Skeletal muscle tissue (tissue), 4 donors: ENCODE data around the gene PEMT. TPM values are rescaled to one million over a fixed set of nuclear protein-coding genes. Genes with fewer than 3 reads are reported as not detected.
"Not testable (repeated sequence)": the region's sequence is repeated elsewhere in the genome, so short reads cannot be mapped to it uniquely, and the experiment has no call there.

ENCODE experiments used
- H3K27ac ChIP-seq: one replicate; pipeline ENCODE4 v1.7.0; 2013; ENCODE audit warnings: mild to moderate bottlenecking, low read depth, low read length, inconsistent platforms
- H3K27me3 ChIP-seq, 3 donors: one replicate each; pipeline ENCODE4 v1.7.0; 2013; ENCODE audit warnings: low read length in 3 of 3; ENCODE audit not compliant: control insufficient read depth in 3 of 3, insufficient read depth in 3 of 3
- H3K36me3 ChIP-seq, 3 donors: one replicate each; pipeline ENCODE4 v1.7.0; 2013; ENCODE audit warnings: low read length in 3 of 3; ENCODE audit not compliant: control insufficient read depth in 3 of 3, insufficient read depth in 3 of 3
- H3K4me1 ChIP-seq, 3 donors: one replicate each; pipeline ENCODE4 v1.7.0; 2013; ENCODE audit warnings: low read length in 3 of 3, mild to moderate bottlenecking in 3 of 3; ENCODE audit not compliant: control insufficient read depth in 3 of 3, insufficient read depth in 3 of 3
- H3K4me3 ChIP-seq, 3 donors: one replicate each; pipeline ENCODE4 v1.7.0; 2013; ENCODE audit warnings: low read length in 3 of 3
- H3K9ac ChIP-seq, 3 donors: one replicate each; pipeline ENCODE4 v1.7.0; 2013; ENCODE audit warnings: low read length in 3 of 3, mild to moderate bottlenecking in 3 of 3, moderate library complexity in 2 of 3, low read depth in 1 of 3
- H3K9me3 ChIP-seq, 3 donors: one replicate each; pipeline ENCODE4 v1.7.0; 2013; ENCODE audit warnings: low read length in 3 of 3; ENCODE audit not compliant: control insufficient read depth in 3 of 3
- total RNA-seq: library from RNA; depleted of rRNA; stranded (reverse); fragments of >200 nt; gene quantifications from one replicate; pipeline ENCODE4 v1.2.3, GENCODE V29; 2014
- donor health status: Osteomylitis.

PEMT gene, protein sequence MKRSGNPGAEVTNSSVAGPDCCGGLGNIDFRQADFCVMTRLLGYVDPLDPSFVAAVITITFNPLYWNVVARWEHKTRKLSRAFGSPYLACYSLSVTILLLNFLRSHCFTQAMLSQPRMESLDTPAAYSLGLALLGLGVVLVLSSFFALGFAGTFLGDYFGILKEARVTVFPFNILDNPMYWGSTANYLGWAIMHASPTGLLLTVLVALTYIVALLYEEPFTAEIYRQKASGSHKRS
- total RNA-seq, result 32.4 TPM

DNA sequence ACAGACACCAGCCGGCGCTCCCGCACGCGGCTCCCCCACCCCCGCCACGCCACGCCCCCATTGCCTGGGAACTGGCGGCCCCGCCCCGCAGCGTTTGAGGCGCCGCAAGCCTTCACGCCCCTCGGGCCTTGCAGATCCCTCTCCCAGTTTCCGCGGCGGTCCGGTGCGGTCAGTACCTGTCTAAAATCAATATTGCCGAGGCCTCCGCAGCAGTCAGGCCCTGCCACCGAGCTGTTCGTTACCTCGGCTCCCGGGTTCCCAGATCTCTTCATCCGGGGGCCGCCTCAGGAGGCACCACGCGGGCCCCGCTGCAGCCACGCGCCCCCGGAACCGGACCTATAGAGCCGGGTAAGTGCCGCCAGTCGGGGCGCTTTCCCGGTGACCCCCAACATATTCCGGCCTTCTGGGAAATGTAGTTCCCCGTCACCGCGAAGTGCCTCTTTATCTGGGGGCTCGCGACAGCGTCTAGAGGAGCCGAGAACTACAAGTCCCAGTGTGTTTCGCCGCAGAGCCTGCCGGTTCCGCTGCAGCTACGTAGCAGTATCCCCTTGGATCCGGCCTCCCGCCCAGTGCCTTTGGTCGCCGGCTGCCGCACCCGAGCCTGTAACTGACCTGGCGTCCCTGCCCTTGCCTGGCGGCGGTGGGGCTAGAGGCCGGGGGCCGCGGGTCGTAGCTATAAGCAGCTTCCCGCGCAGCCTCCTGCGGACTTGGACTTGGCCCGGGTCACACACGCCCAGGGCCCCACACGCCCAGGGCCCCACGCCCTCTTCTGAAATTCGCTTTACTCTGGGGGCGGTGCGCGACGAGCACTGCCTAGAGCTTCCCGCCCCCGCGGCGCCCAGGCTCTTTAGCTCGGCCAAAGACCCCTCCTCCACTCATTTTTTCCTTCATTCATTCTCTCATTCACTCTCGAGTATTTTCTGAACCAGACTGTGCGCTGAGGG lies at the start of gene PEMT:
PEMT (minus strand) TSS at position 354 of the 944 bp plus-strand sequence; CDS start at position 272, 82 bp downstream.
- Histone ChIP-seq H3K27me3 (no peaks in the 10 kb centered on the region), H3K9ac (peak within 1 kb of the TSS; percentile 86 to 92 (median 91)), H3K27ac (peak within 1 kb of the TSS; percentile 66), H3K9me3 (no peaks in the 10 kb centered on the region), H3K4me1 (peaks cover 19 to 23% (median 23%) of the 10 kb centered on the region in 3 donors), H3K4me3 (peak within 1 kb of the TSS; percentile 91 to 96 (median 92)), H3K36me3 (no peaks in the 10 kb centered on the region)

- H3K27ac ChIP-seq, H3K4me3 ChIP-seq, H3K9me3 ChIP-seq, H3K9ac ChIP-seq, H3K27me3 ChIP-seq, H3K4me1 ChIP-seq, H3K36me3 ChIP-seq: not testable (repeated sequence)
Observed at GRCh38 chr17:17639661-17640270, 48.3 kb upstream of the PEMT start.

DNA sequence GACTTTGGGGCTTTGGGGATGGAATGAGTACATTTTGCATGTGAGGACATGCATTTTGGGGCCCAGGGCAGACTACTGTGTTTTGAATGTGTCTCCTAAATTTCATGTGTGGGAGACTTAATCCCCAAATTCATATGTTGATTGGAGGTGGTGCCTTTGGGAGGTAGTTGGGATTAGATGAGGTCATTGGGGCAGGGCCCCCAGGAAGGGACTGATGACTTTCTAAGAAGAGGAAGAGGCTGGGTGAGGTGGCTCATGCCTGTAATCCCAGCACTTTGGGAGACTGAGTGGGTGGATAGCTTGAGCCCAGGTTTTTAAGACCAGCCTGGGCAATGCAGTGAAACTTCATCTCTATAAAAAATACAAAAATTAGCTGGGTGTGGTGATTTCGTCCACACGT lies 47.0 kb upstream of the PEMT start:
- no peaks in the 10 kb centered on the region for H3K36me3 ChIP-seq
- no peak overlapping the region for H3K4me3 ChIP-seq
- H3K27ac ChIP-seq, result no peak overlapping the region
- H3K9ac ChIP-seq, result no peak overlapping the region
- no peaks in the 10 kb centered on the region for H3K9me3 ChIP-seq
- H3K27me3 ChIP-seq, result peaks cover 0 to 9% (median 8%) of the 10 kb centered on the region in 3 donors
- H3K4me1 ChIP-seq, result no peaks in the 10 kb centered on the region

DNA sequence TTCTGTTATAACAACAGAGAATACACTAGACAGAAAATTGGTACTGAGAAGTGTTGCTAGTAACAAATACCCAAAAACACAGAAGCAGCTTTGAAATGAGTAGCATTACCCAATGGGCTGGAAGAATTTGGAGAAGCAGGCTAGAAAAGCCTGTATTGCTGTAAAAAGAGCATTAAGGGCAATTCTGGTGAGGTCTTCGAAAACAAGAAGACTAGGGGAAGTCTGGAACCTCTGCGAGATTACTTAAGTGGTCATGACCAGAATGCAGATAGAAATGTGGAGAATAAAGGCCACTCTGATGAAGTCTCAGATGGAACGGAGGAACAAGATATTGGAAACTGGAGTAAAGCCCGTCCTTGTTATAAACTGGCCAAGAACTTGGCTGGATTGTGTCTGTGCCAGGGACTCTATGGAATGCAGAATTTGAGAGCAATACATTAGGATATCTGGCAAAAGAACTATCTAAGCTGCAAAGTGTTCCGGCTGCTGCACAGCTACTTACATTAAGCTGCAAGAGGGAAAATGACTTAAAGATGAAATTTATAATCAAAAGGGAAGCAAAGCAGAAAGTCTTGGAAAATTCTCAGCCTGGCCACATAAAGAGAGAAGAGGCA lies 44.9 kb upstream of the PEMT start:
- H3K9me3 ChIP-seq, result no peaks in the 10 kb centered on the region
- H3K4me1 ChIP-seq, result no peaks in the 10 kb centered on the region
- H3K36me3 ChIP-seq, result no peaks in the 10 kb centered on the region
- H3K4me3 ChIP-seq, result no peak overlapping the region
- no peak overlapping the region for H3K27ac ChIP-seq
- peaks cover 0 to 13% (median 9%) of the 10 kb centered on the region in 3 donors for H3K27me3 ChIP-seq
- no peak overlapping the region for H3K9ac ChIP-seq

- not testable (repeated sequence) for H3K4me3 ChIP-seq, H3K27ac ChIP-seq, H3K9ac ChIP-seq, H3K4me1 ChIP-seq, H3K9me3 ChIP-seq, H3K36me3 ChIP-seq
- peaks cover 0 to 13% (median 12%) of the 10 kb centered on the region in 3 donors for H3K27me3 ChIP-seq
Observed at GRCh38 chr17:17635537-17636271, 44.2 kb upstream of the PEMT start.

- H3K27me3 ChIP-seq, result peaks cover 0 to 13% (median 12%) of the 10 kb centered on the region in 3 donors
- H3K9me3 ChIP-seq, result no peaks in the 10 kb centered on the region
- H3K4me3 ChIP-seq, result no peak overlapping the region
- H3K9ac ChIP-seq, result no peak overlapping the region
- no peaks in the 10 kb centered on the region for H3K36me3 ChIP-seq
- no peaks in the 10 kb centered on the region for H3K4me1 ChIP-seq
- H3K27ac ChIP-seq, result no peak overlapping the region
Observed at GRCh38 chr17:17635126-17635525, 43.6 kb upstream of the PEMT start.

DNA sequence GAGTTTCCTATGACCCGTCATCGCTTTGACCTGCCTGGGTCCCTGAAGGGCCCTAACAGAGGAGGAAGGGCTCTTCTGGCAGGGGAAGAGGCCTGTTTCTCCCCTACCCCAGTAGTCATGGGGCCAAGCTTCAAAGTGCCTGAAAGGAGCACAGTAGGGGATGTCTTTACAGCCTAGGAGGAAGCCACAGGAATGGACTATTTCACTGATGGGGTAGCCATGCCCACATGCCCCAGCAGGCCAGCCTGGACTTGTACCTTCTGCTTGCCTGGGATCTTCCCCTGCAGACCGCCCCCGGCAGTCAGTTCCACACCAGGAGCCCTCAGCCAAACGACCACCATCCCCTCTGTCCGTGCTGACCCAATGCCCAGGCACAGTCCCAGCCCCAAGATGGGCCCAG lies 41.8 kb upstream of the PEMT start:
- Histone ChIP-seq H3K4me1 (no peaks in the 10 kb centered on the region), H3K9me3 (no peaks in the 10 kb centered on the region), H3K36me3 (no peaks in the 10 kb centered on the region), H3K9ac (no peak overlapping the region), H3K4me3 (no peak overlapping the region), H3K27me3 (peaks cover 0 to 15% (median 13%) of the 10 kb centered on the region in 3 donors), H3K27ac (no peak overlapping the region)

GRCh38 chr17:17632690-17633089 lies 41.2 kb upstream of the PEMT start:
- H3K27me3 ChIP-seq, result peaks cover 0 to 14% (median 13%) of the 10 kb centered on the region in 3 donors
- H3K9me3 ChIP-seq, H3K4me1 ChIP-seq, H3K27ac ChIP-seq, H3K36me3 ChIP-seq, H3K4me3 ChIP-seq, H3K9ac ChIP-seq: not testable (repeated sequence)

GRCh38 chr17:17628388-17629008 lies 37.0 kb upstream of the PEMT start:
- Histone ChIP-seq H3K9ac (no peak overlapping the region), H3K9me3 (no peaks in the 10 kb centered on the region), H3K4me3 (no peak overlapping the region), H3K4me1 (no peaks in the 10 kb centered on the region), H3K27ac (no peak overlapping the region), H3K27me3 (peaks cover 0 to 7% (median 4%) of the 10 kb centered on the region in 3 donors), H3K36me3 (no peaks in the 10 kb centered on the region)
